Sigmoid colon (tissue), 3 donors: ENCODE data around the gene PLXDC1.

Experiments used
- CTCF ChIP-seq, 4 experiments: fragments of 450-650 bp in 3 of 4; fragments of 200-600 bp in 1 of 4; IDR thresholded peaks; one replicate each; pipeline ENCODE4 v1.5.1; 2016 to 2019; ENCODE audit warnings: antibody characterized with exemption in 4 of 4, mild to moderate bottlenecking in 3 of 4, moderate library complexity in 2 of 4
- POLR2A ChIP-seq, 2 donors: fragments of 450-650 bp; IDR thresholded peaks; one replicate each; pipeline ENCODE4 v1.6.1; 2016; ENCODE audit warnings: antibody characterized with exemption in 2 of 2, mild to moderate bottlenecking in 2 of 2, moderate library complexity in 2 of 2

GRCh38 chr17:39071573-39071972 is 79.9 kb downstream of the PLXDC1 start:
- TF ChIP-seq CTCF (IDR thresholded peaks at IDR 0.05) (no peak), POLR2A (IDR thresholded peaks at IDR 0.05) (no peak)
